Femur (tissue), 1 donor: ENCODE data around the gene OR6C65.

Source experiments
- DNase-seq: peaks from one replicate; pipeline ENCODE4 v3.0.0-alpha.2; 2017

The OR6C65 gene

GRCh38 chr12:55448825-55449224, 48.5 kb downstream of the OR6C65 start:
- DNase-seq: no peak
